ENCODE data around the gene STAT5A.

DNA sequence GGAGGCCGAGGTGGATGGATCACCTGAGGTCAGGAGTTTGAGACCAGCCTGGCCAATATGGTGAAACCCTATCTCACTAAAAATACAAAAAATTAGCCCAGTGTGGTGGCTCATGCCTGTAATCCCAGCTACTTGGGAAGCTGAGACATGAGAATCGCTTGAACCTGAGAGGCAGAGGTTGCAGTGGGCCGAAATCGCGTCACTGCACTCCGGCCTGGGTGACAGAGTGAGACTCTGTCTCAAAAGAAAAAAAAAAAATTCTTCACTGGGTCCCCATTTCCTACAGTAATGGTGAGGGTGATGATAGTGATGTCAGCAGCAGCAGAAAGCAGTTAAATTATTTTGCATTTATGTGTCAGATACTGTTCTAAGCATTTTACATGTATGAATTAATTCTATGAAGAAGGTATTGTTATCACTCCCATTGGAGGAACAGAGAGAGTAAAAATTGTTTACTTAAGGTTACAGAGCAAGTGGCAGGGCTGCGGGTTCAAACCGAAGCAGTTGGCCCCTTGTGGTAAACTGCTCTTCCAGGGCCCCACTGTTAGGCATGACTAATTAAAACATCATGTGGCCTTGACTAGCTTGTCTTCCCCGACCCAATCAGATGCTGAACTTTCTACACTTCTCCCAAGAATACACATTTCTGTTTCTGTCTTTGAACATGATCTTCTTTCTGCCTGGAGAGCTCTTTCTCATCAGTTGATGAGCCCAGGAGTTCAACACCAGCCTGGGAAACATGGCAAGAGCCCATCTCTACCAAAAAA lies 54.1 kb downstream of the STAT5A start:
- TF ChIP-seq, protein P1, sequence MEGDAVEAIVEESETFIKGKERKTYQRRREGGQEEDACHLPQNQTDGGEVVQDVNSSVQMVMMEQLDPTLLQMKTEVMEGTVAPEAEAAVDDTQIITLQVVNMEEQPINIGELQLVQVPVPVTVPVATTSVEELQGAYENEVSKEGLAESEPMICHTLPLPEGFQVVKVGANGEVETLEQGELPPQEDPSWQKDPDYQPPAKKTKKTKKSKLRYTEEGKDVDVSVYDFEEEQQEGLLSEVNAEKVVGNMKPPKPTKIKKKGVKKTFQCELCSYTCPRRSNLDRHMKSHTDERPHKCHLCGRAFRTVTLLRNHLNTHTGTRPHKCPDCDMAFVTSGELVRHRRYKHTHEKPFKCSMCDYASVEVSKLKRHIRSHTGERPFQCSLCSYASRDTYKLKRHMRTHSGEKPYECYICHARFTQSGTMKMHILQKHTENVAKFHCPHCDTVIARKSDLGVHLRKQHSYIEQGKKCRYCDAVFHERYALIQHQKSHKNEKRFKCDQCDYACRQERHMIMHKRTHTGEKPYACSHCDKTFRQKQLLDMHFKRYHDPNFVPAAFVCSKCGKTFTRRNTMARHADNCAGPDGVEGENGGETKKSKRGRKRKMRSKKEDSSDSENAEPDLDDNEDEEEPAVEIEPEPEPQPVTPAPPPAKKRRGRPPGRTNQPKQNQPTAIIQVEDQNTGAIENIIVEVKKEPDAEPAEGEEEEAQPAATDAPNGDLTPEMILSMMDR (IDR thresholded peaks at IDR 0.05) = no peak
- TF ChIP-seq POLR2A (IDR thresholded peaks at IDR 0.05) = no peak
